ENCODE data around the gene LPXN.
"Not testable (repeated sequence)": the region's sequence is repeated elsewhere in the genome, so short reads cannot be mapped to it uniquely, and the experiment has no call there.

Gene LPXN

DNA sequence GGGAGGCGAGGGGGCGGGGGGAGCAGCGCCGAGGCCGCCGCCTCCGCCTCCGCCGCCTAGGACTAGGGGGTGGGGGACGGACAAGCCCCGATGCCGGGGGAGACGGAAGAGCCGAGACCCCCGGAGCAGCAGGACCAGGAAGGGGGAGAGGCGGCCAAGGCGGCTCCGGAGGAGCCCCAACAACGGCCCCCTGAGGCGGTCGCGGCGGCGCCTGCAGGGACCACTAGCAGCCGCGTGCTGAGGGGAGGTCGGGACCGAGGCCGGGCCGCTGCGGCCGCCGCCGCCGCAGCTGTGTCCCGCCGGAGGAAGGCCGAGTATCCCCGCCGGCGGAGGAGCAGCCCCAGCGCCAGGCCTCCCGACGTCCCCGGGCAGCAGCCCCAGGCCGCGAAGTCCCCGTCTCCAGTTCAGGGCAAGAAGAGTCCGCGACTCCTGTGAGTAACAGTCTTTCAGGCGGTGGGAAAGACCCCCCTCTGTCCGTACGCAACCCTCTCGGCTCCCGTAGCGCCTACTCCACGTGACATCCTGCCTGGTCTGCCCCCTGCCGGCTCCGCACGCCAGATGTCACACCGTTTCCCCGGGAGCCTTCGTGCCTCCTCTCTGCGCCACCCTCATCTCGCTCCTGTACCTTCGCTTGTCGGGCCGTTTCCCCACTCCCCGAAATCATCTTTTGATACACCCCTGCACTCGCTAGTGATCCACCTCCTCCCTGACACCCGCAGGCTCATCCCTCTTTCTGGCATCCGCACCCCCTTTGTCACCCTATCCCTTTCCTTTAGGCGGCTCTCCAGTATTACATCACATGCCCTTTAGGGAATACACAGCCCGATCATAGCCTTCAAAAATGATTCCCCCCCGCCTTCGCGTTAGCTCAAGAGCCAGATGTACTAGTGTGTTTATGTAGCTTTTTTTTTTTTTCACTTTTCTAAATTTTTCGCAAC is 3.8 kb upstream of the LPXN start:
- DNase-seq (ENCODE audit: low read depth in 2 of 2) = peak; percentile 81 to 83

DNA sequence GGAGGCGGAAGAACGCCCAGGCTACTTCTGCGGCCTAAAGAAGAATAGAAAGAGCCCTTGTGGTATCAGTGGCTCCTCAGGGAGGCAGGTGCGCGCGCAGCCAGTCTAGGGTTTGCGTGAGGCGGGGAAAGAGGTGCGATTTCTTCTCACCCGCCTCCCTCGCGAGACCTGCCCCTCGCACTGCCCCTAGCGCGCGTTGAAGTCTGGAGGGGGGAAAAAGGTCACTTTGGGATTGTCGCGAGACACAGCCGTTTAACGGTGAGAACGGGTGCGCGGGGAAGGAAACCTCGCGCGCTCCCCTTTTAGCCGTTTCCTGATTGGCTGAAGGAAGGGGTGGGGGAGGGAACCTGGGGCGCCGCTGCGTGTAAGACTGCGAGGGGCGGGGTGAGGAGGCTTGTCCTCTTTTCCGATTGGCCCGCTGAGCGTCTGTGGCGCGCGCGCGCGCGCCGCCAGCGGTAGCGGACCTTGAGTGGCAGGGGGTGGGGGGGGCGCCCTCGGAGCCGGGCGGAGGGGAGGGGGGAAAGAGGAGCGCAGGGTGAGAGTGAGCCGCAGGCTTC is 3.1 kb upstream of the LPXN start, which contains the start of gene ZFP91:
Gene ZFP91 (plus strand): TSS at position 429 of the 557 bp plus-strand sequence. CDS start 219 bp downstream, outside the sequence.
- DNase-seq (ENCODE audit: low read depth in 2 of 2) = peak; percentile 97

DNA sequence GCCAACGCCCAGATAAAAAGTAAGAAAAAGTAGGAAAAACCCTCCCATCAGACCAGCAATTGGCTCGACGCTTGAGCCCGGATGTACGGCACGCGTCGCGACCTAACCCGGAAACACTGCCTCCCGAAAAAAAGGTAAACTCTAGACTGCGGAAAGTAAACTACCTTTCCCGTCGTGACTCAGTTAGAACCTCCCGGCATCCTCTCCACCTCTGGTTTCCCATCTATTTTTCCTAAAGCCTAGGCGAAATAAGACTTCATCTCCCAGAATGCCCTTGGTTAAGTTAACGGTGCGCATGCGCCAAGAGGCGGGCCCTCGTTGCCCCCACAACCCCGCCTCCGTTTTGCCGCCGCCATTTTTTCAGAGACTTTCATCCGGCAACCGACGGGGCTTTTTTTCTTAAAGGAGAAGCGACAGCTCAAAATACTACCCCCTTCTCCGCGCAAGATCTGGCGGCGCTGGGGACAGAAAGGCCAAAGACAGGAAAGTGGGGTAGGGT is 2.5 kb upstream of the LPXN start:
- DNase-seq (ENCODE audit: low read depth in 2 of 2) = peak; percentile 99

DNA sequence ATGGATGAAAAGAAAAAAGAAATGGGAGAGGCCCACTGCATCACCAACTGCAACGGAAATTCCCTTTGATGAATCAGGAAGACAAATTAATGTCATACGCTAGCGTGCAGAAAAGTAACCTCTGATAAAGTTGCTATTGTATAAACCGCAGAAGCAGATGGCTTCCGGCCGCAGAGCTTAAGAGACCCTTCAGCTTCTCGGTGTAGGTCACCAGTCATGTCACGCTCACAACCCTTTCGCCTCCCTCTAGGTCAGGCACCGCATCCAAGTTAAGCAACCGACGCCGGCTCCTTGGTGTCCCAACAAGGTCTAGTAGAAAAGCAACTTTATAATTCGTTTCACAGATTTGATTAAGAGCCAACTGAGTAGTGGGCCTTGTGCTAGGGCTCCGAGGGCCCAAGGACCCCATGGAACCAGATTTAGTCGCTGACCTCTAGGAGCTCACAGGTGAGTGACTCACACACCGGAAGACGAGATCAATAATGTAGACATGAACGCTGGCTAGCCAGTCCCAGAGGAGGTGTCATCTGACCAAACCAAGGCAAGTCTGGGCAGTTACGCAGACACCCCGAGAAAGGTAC is 2.0 kb upstream of the LPXN start:
- DNase-seq (ENCODE audit: low read depth in 2 of 2) = peak; percentile 66 to 70

DNA sequence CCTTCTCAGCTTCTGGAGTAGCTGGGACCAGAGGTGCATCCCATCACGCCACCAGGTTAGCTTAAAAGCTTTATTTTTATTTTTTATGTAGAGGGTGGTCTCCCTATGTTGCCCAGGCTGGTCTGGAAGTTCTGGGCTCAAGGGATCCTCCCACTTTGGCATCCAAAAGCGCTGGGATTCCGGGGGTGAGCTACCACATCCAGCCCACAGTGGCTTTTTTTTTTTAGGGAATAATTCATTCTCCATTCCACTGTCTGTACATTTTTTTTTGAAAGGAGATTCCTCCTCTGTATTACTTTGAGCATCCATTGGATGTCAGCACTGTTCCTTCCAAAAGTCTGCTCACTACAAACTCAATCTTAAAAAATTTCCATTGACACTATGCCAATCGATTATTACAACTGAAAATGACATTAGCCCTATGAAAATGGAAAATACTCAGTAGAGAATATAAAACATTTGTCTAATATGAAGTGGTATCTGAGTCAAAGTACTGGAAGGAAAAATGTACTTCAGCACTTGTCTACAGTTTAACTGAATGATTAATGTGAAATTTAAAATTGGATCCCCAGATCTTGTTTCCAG is 1.3 kb upstream of the LPXN start:
- no peak for DNase-seq (ENCODE audit: low read depth in 2 of 2)

DNA sequence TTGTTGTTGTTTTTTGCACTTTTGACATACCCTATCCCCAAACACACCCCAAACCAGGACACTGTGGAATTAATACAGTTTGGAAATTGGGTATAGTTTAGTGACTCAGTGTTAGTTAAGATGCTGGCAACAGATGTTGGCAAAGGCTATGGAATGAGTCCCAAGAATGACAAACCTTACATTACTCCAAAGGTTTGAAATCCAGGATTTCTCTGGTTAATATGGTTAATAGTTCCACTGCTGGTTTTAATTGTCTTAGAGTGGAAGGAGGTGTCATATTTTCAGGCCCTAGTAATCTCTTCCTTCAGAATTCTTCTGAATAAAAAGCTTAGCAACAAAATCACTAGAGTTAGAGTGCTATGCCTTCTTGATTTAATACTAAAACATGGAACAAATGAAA is 775 bp downstream of the LPXN start:
- peak; percentile 69 to 71 for DNase-seq (ENCODE audit: low read depth in 2 of 2)

DNA sequence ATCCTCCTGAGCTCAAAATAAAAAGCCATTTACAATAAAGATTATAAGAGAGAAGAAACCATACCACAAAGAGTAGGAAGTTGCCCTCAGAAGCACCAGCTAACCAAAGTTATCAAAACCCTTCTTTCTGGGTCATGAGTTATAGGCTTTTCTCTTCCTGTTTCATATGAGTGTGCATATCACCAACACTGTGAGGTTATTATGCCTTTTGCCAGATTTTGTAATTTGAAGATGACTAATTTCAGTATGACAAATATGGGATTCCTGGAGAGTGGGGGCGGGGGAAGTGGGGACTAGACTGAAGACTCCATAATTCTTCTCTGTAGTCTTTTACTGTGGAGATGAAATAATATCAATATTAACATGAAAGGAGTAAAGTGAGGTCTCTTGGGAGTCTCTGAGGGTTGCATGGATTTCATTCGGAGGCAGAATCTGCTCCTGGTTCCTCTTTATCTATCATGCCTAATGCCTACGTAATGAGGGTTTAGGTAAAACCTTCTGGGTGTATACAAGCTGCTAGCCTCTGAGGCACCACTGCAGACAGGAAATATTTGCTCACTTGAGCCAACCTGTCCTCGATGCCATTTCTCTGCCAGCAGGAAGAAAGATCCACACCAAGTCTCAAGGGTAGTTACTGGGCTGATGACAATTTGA is 2.1 kb downstream of the LPXN start:
- peak; percentile 66 to 69 for DNase-seq (ENCODE audit: low read depth in 2 of 2)

DNA sequence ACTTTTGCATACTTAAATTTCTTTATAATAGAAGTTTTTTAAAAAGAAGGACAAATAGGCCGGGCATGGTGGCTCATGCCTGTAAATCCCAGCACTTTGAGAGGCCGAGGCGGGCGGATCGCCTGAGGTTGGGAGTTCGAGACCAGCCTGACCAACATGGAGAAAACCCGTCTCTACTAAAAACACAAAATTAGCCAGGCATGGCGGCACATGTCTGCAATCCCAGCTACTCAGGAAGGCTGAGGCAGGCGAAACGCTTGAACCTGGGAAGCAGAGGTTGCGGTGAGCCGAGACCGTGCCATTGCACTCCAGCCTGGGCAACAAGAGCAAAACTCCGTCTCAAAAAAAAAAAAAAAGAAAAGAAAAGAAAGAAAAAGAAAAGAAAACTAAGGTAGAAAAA is 2.8 kb downstream of the LPXN start:
- not testable (repeated sequence) for DNase-seq (ENCODE audit: low read depth in 2 of 2)

DNA sequence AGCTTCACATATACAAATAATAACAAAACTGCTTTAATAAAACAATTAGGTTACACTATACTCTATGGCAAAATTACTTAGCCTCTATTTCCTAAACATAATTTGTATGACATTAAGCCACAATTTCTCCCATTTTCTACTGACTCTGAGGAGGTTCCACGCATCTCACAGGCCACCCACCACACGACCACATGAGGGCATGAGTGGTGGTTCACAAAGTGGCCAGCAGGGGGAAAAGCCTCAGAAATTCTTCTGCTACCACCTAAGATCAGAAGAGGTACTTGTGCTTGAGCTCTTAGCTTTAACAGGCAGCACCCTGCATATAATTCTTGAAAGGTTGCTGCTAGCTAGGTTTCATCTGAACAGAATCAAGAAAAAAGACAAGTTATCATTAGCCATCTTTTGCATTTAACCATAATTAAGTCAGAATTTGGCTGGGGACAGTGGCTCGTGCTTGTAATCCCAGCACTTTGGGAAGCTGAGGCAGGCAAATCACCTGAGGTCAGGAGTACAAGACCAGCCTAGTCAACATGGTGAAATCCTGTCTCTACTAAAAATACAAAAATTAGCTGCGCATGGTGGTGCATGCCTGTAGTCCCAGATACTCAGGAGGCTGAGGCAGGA is 7.7 kb downstream of the LPXN start:
- DNase-seq (ENCODE audit: low read depth in 2 of 2) = peak in 1 of 2 experiments; percentile 22

DNA sequence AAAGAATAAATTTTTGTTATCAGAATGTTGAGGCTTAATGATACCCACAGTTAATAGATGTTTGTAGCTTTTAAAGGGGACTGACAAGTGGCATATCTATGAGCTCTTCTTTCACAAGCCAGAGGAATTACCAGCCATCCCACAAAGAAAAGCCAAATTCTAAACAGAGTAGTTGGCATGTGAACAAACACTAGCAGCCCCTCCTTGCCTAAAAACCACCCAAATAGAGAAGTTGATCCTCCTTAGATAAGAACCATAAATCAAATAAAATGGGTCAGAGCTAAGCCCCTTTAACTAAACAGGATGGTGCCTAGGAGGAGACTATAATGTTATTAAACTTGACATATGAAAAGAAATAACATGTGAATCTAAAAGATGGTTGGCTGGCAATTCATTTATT is 11.4 kb downstream of the LPXN start:
- no peak for DNase-seq (ENCODE audit: low read depth in 2 of 2)

DNA sequence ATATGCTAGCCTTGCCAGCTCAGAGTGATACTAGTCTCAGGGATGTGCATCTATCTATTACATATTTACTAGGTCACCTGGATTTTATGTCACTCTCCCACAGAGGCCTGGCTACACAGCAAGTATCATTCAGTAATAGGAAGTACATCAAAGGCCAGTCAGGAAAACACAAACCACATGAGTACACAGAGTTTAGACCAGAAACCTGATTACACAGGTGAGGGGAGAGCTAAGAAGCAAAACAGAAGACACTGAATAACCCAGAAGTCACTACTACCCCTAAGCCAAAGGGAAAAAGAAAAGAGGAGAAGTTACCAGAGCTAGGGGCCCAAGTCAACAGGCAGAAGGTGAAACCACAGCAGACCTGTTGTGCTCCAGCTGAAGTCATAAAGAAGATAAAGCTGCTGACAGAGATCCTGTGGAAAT is 13.3 kb downstream of the LPXN start:
- no peak for DNase-seq (ENCODE audit: low read depth in 2 of 2)

DNA sequence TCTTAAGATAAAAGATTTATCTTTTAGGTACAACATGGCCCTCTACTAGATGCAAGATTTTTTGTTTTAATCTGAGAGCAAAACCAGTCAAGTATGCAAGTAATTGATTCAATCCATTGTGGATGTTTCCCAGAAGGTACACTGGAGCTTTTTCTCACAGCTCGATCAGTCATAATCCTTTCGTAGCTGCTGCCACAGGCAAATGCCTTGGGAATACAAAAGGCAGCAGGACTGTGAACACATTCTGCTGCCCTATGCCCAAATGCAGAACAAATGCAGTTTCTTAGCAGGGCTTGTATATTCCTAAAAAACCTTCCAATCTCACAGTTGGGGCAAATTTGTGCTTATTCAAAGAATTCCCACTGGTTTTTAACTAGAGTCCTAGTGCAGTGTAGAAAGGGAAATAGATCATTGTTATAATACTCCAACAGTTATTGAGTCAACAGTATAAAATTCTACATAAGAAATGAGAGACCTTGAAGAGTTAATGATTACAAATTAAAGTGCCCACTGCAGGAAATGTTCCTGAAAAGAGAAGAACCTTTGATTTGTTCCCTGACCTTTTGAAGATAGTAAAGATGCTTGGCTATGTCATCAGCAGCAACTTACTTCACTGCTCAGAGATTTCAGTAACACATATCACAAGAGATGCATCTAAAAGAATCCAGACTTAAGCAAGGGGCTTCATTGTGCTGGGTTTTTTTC is 14.1 kb downstream of the LPXN start:
- no peak for DNase-seq (ENCODE audit: low read depth in 2 of 2)

DNA sequence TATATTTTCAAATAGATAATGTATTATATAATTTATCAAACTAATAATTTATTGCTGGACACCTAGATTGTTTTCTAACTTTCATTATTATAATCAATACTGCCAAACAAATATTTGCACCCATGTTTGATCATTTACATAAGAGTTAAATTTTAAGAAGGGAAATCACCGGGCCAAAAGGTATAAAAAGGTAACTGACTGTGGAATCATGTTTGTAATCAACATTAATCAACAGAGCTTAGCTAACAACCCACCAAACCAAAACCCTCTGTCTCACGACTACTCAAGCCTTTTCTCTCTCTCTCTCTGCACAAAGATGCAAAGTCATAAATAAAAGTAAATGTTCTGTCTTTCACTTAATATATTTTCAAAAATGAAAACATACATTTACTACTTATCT is 14.8 kb downstream of the LPXN start:
- DNase-seq (ENCODE audit: low read depth in 2 of 2) = no peak

DNA sequence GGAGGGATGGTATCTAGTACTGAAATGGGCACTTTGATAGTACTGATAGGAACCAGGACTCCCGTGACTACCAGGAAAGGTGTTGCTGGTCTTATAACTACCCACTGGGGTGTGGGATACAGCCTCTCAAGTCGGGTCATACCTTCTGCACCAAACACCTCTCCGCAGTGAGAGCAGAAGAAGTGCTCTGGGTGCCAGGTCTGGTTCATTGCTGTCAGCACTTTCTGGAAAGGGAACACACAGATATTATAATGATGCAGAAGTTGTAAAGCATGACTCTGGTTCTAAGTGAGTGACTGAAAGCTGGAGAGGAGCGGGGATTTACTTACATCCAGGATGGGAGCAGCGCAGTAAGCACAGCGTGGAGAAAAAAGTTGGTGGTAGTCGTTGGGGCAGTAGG is 26.0 kb downstream of the LPXN start:
- DNase-seq (ENCODE audit: low read depth in 2 of 2) = no peak

DNA sequence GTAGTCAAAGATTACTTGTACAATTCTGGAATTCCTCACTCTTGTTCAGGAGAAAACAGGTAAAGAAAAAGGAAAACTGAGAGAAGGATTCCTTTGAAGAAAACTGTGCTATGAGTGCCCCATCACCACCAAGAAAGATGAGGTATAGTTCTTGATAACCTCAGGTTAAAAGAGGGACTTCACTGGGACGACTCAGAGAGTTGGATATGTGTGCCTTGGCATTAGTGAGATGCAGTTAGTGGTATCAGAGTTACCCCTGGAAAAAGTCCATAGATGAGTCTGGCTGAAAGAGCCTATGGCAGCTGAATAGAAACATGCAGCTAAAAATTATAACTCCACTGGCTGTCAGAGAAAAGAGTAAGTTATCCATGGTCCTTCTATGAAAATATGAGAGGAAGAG is 28.8 kb downstream of the LPXN start:
- no peak for DNase-seq (ENCODE audit: low read depth in 2 of 2)

DNA sequence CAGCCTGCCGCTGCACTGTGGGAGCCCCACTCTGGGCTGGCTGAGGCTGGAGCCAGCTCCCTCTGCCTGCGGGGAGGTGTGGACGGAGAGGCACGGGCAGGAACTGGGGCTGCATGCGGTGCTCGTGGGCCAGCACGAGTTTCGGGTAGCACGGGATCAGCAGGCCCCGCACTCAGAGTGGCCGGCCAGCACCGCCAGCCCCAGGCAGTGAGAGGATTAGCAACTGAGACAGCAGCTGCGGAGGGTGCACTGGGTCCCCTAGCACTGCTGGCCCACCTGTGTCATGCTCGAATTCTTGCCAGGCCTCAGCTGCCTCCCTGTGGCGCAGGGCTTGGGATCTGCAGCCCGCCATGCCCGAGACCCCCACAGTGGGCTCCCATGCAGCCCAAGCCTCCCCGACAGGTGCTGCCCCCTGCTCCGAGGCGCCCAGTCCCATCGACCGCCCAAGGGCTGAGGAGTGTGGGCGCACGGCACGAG is 43.8 kb downstream of the LPXN start:
- DNase-seq (ENCODE audit: low read depth in 2 of 2) = no peak

DNA sequence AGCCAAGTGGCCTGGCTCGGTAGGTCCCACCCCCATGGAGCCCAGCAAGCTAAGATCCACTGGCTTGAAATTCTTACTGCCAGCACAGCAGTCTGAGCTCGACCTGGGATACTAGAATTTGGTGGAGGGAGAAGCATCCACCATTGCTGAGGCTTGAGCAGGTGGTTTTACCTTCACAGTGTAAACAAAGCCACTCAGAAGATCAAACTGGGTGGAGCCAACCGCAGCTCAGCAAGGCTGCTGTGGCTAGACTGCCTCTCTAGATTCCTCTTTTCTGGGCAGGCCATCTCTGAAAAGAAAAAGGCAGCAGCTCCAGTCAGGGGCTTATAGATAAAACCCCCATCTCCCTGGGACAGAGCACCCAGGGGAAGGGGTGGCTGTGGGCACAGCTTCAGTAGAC is 45.4 kb downstream of the LPXN start:
- DNase-seq (ENCODE audit: low read depth in 2 of 2) = no peak

DNA sequence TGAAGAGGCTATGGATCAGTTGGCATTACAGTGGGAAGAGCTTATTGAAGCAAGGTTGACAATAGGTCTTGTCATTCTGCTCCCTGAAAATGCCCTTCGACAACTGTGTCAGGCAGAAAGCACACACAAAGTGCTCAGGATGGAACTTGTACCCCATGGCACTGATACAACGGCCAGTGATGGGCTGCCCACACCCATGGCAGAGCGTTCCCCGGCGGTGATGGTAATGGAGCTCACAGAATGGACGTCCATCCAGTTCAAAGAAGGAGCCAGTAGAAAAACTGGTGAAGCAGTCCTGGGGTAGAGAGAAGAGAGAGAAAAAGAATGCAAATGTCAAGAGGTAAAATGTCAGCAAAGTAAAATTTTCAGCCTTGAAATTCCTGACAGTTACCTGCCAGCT is 48.2 kb downstream of the LPXN start:
- no peak for DNase-seq (ENCODE audit: low read depth in 2 of 2)

DNA sequence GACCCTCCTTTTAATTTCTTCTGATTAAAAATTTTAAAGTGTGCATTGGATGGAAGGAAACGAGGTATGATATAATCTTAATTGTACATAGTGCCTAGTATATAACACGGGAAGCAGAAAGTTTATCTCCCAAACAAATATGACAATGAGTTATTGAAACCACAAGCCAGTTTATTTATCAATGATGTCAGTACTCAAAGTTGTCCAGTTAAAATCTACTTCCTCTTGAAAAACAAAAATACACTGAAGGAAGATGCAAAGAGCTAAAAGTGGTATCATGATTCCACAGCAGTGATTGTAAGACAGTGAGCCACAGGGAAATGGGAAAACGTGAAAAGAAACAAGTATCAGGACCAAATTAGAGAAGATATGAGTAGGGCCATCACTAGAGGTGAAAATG is 48.9 kb downstream of the LPXN start:
- DNase-seq (ENCODE audit: low read depth in 2 of 2) = no peak

DNA sequence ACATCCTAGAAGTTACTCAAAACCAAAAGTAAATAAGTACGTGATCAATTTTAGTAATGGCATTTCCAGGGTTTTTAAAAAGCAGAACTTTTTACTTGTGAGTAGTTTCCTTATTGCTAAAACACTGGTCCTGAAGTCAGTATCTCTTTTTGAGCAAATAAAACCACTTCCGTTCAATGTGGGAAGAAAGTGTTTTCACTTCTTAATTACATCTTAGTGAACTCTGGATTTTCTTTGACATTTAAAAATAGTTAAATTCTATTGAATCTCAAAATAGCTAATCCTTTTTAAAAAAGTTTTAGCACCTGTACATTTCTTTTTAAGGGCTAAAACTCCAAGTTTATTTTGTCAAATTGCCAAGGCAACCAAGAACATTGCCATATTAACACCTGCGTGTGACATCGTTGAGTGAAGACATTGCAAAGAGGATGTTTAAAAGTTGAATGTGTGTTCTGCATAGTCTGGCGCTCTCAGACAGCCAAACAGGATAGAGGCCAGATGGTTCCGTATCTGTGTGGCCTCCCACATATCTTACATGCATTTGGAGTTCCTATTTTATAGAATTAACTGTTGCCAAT is 50.5 kb downstream of the LPXN start:
- DNase-seq (ENCODE audit: low read depth in 2 of 2) = no peak

All from fibroblast of skin of left quadriceps (primary cell).